ENCODE data around the gene MRPL9. TPM values are rescaled to one million over a fixed set of nuclear protein-coding genes. Genes with fewer than 3 reads are reported as not detected.

MRPL9 gene
- total and polyA plus RNA-seq, 10 of the 15 experiments (the other 5 are each of a cell fraction or from before 2014, with no cell fraction given) = 35.7 to 161 (median 110) TPM

GRCh38 chr1:151787689-151788088, 24.4 kb upstream of the MRPL9 start (continued):
- TF ChIP-seq SRF (IDR thresholded peaks at IDR 0.05; ENCODE audit: low read depth in 2 of 2, low read length in 2 of 2) = no peak

DNA sequence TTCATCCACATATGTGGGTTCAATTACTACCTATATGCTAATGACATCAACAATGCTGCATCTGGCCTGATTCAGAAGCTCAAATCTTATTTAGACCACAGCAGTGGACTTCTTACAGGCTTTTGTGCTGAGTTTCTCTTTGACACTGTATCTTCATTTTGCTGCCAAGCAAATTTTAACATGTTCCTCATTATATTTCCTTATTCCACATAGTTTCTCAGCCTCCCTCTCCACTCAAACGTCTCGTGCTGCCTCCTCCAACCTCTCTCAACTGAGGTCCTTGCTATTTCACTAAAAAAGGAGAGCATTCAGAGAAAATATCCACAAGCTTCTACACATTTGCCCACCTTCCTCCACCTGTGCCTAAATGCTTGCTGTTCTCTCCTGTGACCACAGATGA, 20.5 kb upstream of the MRPL9 start:
- H3K36me3 ChIP-seq (ENCODE audit: control insufficient read depth in 2 of 2, insufficient read depth in 2 of 2, low read length in 1 of 2) = no peaks in the 10 kb centered on the region
- H3K79me2 ChIP-seq (ENCODE audit: control insufficient read depth, insufficient read depth, low read length) = no peaks in the 10 kb centered on the region
- no TSS peak for BruUV-seq (replicated peaks)
- H3K4me2 ChIP-seq (ENCODE audit: control insufficient read depth, insufficient read depth) = no peak overlapping the region
- no peaks in the 10 kb centered on the region for H4K20me1 ChIP-seq (ENCODE audit: control insufficient read depth, insufficient read depth)
- DNase-seq (ENCODE audit: low read depth, low spot score) (no peak), ATAC-seq (no peak), FAIRE-seq (no peak)
- intact Hi-C loops (cut with micrococcal nuclease; ENCODE audit: unreplicated experiment) (no loop called here), in situ Hi-C loops (cut with MboI) (no loop called here)
- ChIA-PET RAD21 (ENCODE audit: unreplicated experiment) (no interaction called here), SMC1A (ENCODE audit: uncharacterized antibody, unreplicated experiment) (interaction anchor here (0.6 to 0.7 kb wide), 2 partner anchors 146 to 309 kb away, joined by 3 read pairs; no protein-coding TSS in a partner anchor), POLR2A (interaction anchor here (0.9 kb wide), 1 partner anchor 24 kb away, joined by 3 read pairs; no protein-coding TSS in a partner anchor), CTCF (no interaction called here)
- H2AFZ ChIP-seq (ENCODE audit: control insufficient read depth, low read depth, low read length) = no peak overlapping the region
- H3K4me1 ChIP-seq (ENCODE audit: control insufficient read depth, insufficient read depth, low read length) = no peaks in the 10 kb centered on the region
- no peak overlapping the region for H3K9ac ChIP-seq (ENCODE audit: control insufficient read depth, insufficient read depth, low read length)
- no peaks in the 10 kb centered on the region; a peak in 1 of 4 replicates for H3K27me3 ChIP-seq (replicated peaks in 1 of 2; ENCODE audit: control insufficient read depth in 2 of 2, insufficient read depth in 2 of 2, low read length in 1 of 2)
- WGBS (ENCODE audit: insufficient coverage, insufficient replicate concordance, low lambda C conversion rate, missing lambda C conversion rate) = 79% methylated on average over 2 of the region's 2 CpGs
- no peaks in the 10 kb centered on the region for H3K9me3 ChIP-seq (replicated peaks; ENCODE audit: control insufficient read depth, insufficient read depth, low read length)
- TF ChIP-seq LARP7 (IDR thresholded peaks at IDR 0.05) (no peak), EGR1 (IDR thresholded peaks at IDR 0.05; ENCODE audit: borderline replicate concordance in 1 of 2, low read depth in 2 of 2, low read length in 2 of 2) (no peak), RBBP5 (conservative IDR thresholded peaks at IDR 0.05) (no peak), ZBTB11 (CRISPR knock-in tag; IDR thresholded peaks at IDR 0.05) (no peak), POU2F2 (IDR thresholded peaks at IDR 0.05; ENCODE audit: borderline replicate concordance, low read depth, low read length) (no peak), RCOR1 (conservative IDR thresholded peaks at IDR 0.05; ENCODE audit: low read depth, low read length) (no peak), TARDBP (IDR thresholded peaks at IDR 0.05; ENCODE audit: borderline replicate concordance) (no peak), CBFB (IDR thresholded peaks at IDR 0.05; ENCODE audit: low read depth) (no peak), CHD2 (IDR thresholded peaks at IDR 0.05; ENCODE audit: borderline replicate concordance, low read depth, low read length) (no peak)
- TF ChIP-seq, protein P1, sequence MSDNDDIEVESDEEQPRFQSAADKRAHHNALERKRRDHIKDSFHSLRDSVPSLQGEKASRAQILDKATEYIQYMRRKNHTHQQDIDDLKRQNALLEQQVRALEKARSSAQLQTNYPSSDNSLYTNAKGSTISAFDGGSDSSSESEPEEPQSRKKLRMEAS (IDR thresholded peaks at IDR 0.05; ENCODE audit: low read depth, low read length) = no peak
- TF ChIP-seq, protein P2, sequence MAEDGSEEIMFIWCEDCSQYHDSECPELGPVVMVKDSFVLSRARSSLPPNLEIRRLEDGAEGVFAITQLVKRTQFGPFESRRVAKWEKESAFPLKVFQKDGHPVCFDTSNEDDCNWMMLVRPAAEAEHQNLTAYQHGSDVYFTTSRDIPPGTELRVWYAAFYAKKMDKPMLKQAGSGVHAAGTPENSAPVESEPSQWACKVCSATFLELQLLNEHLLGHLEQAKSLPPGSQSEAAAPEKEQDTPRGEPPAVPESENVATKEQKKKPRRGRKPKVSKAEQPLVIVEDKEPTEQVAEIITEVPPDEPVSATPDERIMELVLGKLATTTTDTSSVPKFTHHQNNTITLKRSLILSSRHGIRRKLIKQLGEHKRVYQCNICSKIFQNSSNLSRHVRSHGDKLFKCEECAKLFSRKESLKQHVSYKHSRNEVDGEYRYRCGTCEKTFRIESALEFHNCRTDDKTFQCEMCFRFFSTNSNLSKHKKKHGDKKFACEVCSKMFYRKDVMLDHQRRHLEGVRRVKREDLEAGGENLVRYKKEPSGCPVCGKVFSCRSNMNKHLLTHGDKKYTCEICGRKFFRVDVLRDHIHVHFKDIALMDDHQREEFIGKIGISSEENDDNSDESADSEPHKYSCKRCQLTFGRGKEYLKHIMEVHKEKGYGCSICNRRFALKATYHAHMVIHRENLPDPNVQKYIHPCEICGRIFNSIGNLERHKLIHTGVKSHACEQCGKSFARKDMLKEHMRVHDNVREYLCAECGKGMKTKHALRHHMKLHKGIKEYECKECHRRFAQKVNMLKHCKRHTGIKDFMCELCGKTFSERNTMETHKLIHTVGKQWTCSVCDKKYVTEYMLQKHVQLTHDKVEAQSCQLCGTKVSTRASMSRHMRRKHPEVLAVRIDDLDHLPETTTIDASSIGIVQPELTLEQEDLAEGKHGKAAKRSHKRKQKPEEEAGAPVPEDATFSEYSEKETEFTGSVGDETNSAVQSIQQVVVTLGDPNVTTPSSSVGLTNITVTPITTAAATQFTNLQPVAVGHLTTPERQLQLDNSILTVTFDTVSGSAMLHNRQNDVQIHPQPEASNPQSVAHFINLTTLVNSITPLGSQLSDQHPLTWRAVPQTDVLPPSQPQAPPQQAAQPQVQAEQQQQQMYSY (CRISPR knock-in tag; IDR thresholded peaks at IDR 0.05) = no peak
- no peak overlapping the region for H3K4me3 ChIP-seq
- H3K27ac ChIP-seq (ENCODE audit: control insufficient read depth, insufficient read depth) = no peak overlapping the region

Data from GM12878 (cell line).